ENCODE results near the gene PAPPA.

- no peak for TF ChIP-seq CTCF (IDR thresholded peaks at IDR 0.05)
- no peak for TF ChIP-seq POLR2A (IDR thresholded peaks at IDR 0.05)
Measured at GRCh38 chr9:116345817-116346216, 192.2 kb downstream of the PAPPA start.

Data from Peyer's patch (tissue), 4 donors.